Nasal cavity respiratory epithelium epithelial cell of viscerocranial mucosa (primary cell): ENCODE measurements around the gene SHCBP1. TPM values are rescaled to one million over a fixed set of nuclear protein-coding genes. Genes with fewer than 3 reads are reported as not detected.

ENCODE experiments used
- total RNA-seq: library from RNA; depleted of rRNA; stranded (reverse); fragments of >200 nt; gene quantifications from 2 replicates; pipeline ENCODE4 v1.2.3, GENCODE V29; 2014

The SHCBP1 gene, protein sequence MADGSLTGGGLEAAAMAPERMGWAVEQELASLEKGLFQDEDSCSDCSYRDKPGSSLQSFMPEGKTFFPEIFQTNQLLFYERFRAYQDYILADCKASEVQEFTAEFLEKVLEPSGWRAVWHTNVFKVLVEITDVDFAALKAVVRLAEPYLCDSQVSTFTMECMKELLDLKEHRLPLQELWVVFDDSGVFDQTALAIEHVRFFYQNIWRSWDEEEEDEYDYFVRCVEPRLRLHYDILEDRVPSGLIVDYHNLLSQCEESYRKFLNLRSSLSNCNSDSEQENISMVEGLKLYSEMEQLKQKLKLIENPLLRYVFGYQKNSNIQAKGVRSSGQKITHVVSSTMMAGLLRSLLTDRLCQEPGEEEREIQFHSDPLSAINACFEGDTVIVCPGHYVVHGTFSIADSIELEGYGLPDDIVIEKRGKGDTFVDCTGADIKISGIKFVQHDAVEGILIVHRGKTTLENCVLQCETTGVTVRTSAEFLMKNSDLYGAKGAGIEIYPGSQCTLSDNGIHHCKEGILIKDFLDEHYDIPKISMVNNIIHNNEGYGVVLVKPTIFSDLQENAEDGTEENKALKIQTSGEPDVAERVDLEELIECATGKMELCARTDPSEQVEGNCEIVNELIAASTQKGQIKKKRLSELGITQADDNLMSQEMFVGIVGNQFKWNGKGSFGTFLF
- total RNA-seq, result 0.07 and 0.34 TPM in 2 replicates

DNA sequence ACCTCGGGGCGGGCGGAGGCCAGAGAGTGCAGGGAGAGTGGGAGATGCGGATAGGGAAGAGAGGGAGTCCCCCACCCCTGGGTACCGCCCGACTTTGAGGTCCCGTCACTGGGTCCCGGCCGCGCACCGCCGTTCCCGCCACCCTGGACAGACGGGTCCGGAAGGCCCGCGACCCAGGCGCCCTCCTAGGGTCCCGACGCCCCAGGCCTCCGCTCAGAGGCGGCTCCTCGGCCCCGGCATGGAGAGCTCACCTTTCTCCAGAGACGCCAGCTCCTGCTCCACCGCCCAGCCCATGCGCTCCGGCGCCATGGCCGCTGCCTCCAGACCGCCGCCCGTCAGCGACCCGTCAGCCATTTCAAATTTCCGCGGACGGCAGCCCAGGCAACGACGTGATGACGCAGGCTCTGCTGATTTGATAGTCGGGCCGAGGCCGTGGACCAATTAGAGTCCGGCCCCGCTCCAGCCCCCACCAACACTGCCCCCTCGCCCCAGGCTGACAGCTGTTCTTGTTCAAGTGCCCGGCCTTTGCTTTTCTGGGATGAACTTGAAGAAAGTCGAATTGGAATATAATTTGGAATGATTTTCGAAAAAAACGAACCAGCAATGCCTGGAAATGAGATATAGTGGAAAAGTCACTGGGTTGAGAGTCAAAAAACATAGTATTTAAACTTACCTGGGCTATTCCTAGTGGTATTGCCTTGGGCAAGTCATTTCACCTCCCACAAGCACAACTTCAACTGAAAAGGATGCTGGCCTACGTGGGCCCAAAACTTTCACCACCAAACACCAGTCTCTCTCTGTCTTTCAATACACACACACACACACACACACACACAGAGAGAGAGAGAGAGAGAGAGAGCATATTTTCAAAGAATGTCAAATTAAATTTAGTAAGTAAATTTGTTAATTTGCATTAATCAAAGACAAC is at the start of gene SHCBP1:
Gene SHCBP1 (minus strand): TSS at position 374 of the 928 bp plus-strand sequence. CDS start 20 bp downstream, at position 354.

Other genes starting within 250 kb of the SHCBP1 start
- gene VPS35, start 67.8 kb upstream of the SHCBP1 start, total RNA-seq, result 83.0 and 147 TPM in 2 replicates
- gene ORC6, start 68.3 kb upstream of the SHCBP1 start, total RNA-seq, result 2.5 and 2.7 TPM in 2 replicates
- gene MYLK3, start 127.0 kb upstream of the SHCBP1 start, total RNA-seq, result under 0.01 and 0.14 TPM in 2 replicates
- 8.5 and 10.6 TPM in 2 replicates for gene C16orf87, start 209.8 kb upstream of the SHCBP1 start, total RNA-seq